ENCODE data around the gene GRAP. TPM values are rescaled to one million over a fixed set of nuclear protein-coding genes. Genes with fewer than 3 reads are reported as not detected.

GRAP gene
- total and polyA plus RNA-seq, 12 donors, result 0.99 to 3.7 (median 2.3) TPM

- Histone ChIP-seq H3K27ac (no peak overlapping the region), H3K36me3 (no peaks in the 10 kb centered on the region), H3K27me3 (no peaks in the 10 kb centered on the region), H3K4me3 (no peak overlapping the region), H3K9me3 (peaks cover 0 to 19% (median 9%) of the 10 kb centered on the region in 11 donors), H3K4me1 (peaks cover 0 to 12% (median 0%) of the 10 kb centered on the region in 9 donors)
- DNase-seq (no peak), ATAC-seq (no peak)
- 64 to 83% methylated on average over 6 of the region's 6 CpGs for WGBS, 2 donors
- intact Hi-C loops (cut with DNase I), result no loop called here
- no peak for TF ChIP-seq CTCF (IDR thresholded peaks at IDR 0.05)
Observed at GRCh38 chr17:18997650-18998196, 49.0 kb downstream of the GRAP start.

GRCh38 chr17:18996458-18996857 is 50.3 kb downstream of the GRAP start:
- intact Hi-C loops (cut with DNase I), result no loop called here
- no peak for DNase-seq
- Histone ChIP-seq H3K9me3 (peaks cover 0 to 19% (median 9%) of the 10 kb centered on the region in 11 donors), H3K4me3 (no peak overlapping the region), H3K36me3 (no peaks in the 10 kb centered on the region), H3K4me1 (peaks cover 0 to 5% (median 0%) of the 10 kb centered on the region in 9 donors), H3K27ac (no peak overlapping the region), H3K27me3 (no peaks in the 10 kb centered on the region)
- 90 to 91% methylated on average over 2 of the region's 2 CpGs for WGBS, 2 donors
- ATAC-seq, result no peak
- no peak for TF ChIP-seq CTCF (IDR thresholded peaks at IDR 0.05)

- H3K4me3 ChIP-seq, result no peak overlapping the region
- ATAC-seq (no peak), DNase-seq (no peak)
- H3K4me1 ChIP-seq, result no peaks in the 10 kb centered on the region
- H3K27me3 ChIP-seq, result no peaks in the 10 kb centered on the region
- peaks cover 0 to 19% (median 9%) of the 10 kb centered on the region in 11 donors for H3K9me3 ChIP-seq
- intact Hi-C loops (cut with DNase I), result no loop called here
- H3K36me3 ChIP-seq, result no peaks in the 10 kb centered on the region
- no peak overlapping the region for H3K27ac ChIP-seq
- no peak for TF ChIP-seq CTCF (IDR thresholded peaks at IDR 0.05)
- 91 to 92% methylated on average over 3 of the region's 3 CpGs for WGBS, 2 donors
Observed at GRCh38 chr17:18995220-18995619, 51.5 kb downstream of the GRAP start.

- no peak for ATAC-seq
- intact Hi-C loops (cut with DNase I), result no loop called here
- Histone ChIP-seq H3K4me3 (no peak overlapping the region), H3K27ac (no peak overlapping the region), H3K9me3 (peaks cover 0 to 19% (median 9%) of the 10 kb centered on the region in 11 donors), H3K27me3 (no peaks in the 10 kb centered on the region), H3K4me1 (no peaks in the 10 kb centered on the region), H3K36me3 (no peaks in the 10 kb centered on the region)
- TF ChIP-seq CTCF (IDR thresholded peaks at IDR 0.05), result no peak
- 38 to 60% methylated on average over 1 of the region's 1 CpG for WGBS, 2 donors
- DNase-seq, result no peak
Observed at GRCh38 chr17:18994631-18995030, 52.1 kb downstream of the GRAP start.
